Esophagus squamous epithelium (tissue), 4 donors: ENCODE measurements around the gene C1RL.

Source experiments
- POLR2A ChIP-seq, 4 donors: fragments of 450-650 bp; IDR thresholded peaks; one replicate each; pipeline ENCODE4 v1.6.1; 2017; ENCODE audit warnings: antibody characterized with exemption in 4 of 4, mild to moderate bottlenecking in 4 of 4, moderate library complexity in 3 of 4
- TF ChIP-seq, protein P1 (sequence below), 6 experiments: fragments of 450-650 bp in 4 of 6; fragments of 200-600 bp in 2 of 6; sonication (generic) in 2 of 6; IDR thresholded peaks; one replicate each; pipeline ENCODE4 v1.5.1; 2016 to 2019; ENCODE audit warnings: antibody characterized with exemption in 6 of 6, mild to moderate bottlenecking in 4 of 6, moderate library complexity in 4 of 6

DNA sequence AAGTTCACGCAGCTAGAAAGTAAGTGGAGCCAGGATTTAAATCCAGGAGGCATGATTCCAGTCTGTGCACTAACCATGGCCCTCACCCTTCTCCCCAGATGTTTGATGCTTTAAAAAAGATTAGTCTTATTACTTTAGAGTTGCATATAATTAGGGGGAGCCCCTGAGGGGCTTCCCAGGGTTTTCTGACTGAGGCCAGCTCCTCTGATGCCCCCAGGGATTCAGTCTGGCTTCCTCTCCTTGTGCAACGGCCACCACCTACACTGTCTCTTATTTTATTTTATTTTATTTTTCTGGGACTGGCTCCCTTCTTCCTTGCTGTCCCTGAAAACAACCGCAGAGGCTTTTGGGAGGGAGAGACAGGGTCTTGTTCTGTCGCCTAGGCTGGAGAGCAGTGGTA is 43.8 kb upstream of the C1RL start:
- TF ChIP-seq, protein P1, sequence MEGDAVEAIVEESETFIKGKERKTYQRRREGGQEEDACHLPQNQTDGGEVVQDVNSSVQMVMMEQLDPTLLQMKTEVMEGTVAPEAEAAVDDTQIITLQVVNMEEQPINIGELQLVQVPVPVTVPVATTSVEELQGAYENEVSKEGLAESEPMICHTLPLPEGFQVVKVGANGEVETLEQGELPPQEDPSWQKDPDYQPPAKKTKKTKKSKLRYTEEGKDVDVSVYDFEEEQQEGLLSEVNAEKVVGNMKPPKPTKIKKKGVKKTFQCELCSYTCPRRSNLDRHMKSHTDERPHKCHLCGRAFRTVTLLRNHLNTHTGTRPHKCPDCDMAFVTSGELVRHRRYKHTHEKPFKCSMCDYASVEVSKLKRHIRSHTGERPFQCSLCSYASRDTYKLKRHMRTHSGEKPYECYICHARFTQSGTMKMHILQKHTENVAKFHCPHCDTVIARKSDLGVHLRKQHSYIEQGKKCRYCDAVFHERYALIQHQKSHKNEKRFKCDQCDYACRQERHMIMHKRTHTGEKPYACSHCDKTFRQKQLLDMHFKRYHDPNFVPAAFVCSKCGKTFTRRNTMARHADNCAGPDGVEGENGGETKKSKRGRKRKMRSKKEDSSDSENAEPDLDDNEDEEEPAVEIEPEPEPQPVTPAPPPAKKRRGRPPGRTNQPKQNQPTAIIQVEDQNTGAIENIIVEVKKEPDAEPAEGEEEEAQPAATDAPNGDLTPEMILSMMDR (IDR thresholded peaks at IDR 0.05), result no peak
- no peak for TF ChIP-seq POLR2A (IDR thresholded peaks at IDR 0.05)
